ENCODE results near the gene COL15A1.

GRCh38 chr9:98913044-98913443 lies 30.7 kb upstream of the COL15A1 start:
- TF ChIP-seq, protein P1, sequence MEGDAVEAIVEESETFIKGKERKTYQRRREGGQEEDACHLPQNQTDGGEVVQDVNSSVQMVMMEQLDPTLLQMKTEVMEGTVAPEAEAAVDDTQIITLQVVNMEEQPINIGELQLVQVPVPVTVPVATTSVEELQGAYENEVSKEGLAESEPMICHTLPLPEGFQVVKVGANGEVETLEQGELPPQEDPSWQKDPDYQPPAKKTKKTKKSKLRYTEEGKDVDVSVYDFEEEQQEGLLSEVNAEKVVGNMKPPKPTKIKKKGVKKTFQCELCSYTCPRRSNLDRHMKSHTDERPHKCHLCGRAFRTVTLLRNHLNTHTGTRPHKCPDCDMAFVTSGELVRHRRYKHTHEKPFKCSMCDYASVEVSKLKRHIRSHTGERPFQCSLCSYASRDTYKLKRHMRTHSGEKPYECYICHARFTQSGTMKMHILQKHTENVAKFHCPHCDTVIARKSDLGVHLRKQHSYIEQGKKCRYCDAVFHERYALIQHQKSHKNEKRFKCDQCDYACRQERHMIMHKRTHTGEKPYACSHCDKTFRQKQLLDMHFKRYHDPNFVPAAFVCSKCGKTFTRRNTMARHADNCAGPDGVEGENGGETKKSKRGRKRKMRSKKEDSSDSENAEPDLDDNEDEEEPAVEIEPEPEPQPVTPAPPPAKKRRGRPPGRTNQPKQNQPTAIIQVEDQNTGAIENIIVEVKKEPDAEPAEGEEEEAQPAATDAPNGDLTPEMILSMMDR (IDR thresholded peaks at IDR 0.05; ENCODE audit: control extremely low read depth in 1 of 3, insufficient read depth in 1 of 3, low read depth in 1 of 3, low read length in 3 of 3), result no peak
- TF ChIP-seq JUND (IDR thresholded peaks at IDR 0.05; ENCODE audit: low read length) (no peak), SRF (IDR thresholded peaks at IDR 0.05; ENCODE audit: low read depth, low read length) (no peak), CBX5 (IDR thresholded peaks at IDR 0.05; ENCODE audit: low read depth, low read length) (no peak), SUZ12 (IDR thresholded peaks at IDR 0.05; ENCODE audit: low read length) (no peak), POLR2AphosphoS5 (IDR thresholded peaks at IDR 0.05; ENCODE audit: low read depth, low read length) (no peak)

Data from H1 (cell line).